ENCODE results near the gene SPESP1. TPM values are rescaled to one million over a fixed set of nuclear protein-coding genes. Genes with fewer than 3 reads are reported as not detected.
A peak's percentile ranks its signal among the peaks of the same experiment; 100 is the strongest.

Gene SPESP1
- polyA plus RNA-seq, 2 of the 4 experiments (the other 2 are of a cell fraction): not detected

- no peaks in the 10 kb centered on the region for H3K9me3 ChIP-seq
- no peak for TF ChIP-seq GATA3 (IDR thresholded peaks at IDR 0.05; ENCODE audit: borderline replicate concordance)
- no peak for TF ChIP-seq ELK1 (IDR thresholded peaks at IDR 0.05; ENCODE audit: low read depth, low read length)
- no peak for TF ChIP-seq BHLHE40 (IDR thresholded peaks at IDR 0.05; ENCODE audit: low read depth, low read length)
- TF ChIP-seq RFX5 (IDR thresholded peaks at IDR 0.05): no peak
- no peak for TF ChIP-seq MAZ (IDR thresholded peaks at IDR 0.05; ENCODE audit: borderline replicate concordance, low read depth, low read length)
- no peak for TF ChIP-seq CHD2 (IDR thresholded peaks at IDR 0.05; ENCODE audit: low read length, partially characterized antibody)
- no peak for TF ChIP-seq TP53 (CRISPR knock-in tag; IDR thresholded peaks at IDR 0.05)
- TF ChIP-seq USF2 (IDR thresholded peaks at IDR 0.05): no peak
- no peak for TF ChIP-seq HOXB5 (CRISPR knock-in tag; IDR thresholded peaks at IDR 0.05)
- no peak for TF ChIP-seq ZSCAN20 (CRISPR knock-in tag; IDR thresholded peaks at IDR 0.05)
- TF ChIP-seq PHF8 (IDR thresholded peaks at IDR 0.05; ENCODE audit: borderline replicate concordance, low read depth): no peak
- no peak for TF ChIP-seq RAD21 (conservative IDR thresholded peaks at IDR 0.05 in 1 of 2, IDR thresholded peaks at IDR 0.05 in 1 of 2)
- TF ChIP-seq TFCP2L1 (CRISPR knock-in tag; IDR thresholded peaks at IDR 0.05): no peak
- TF ChIP-seq KDM1A (IDR thresholded peaks at IDR 0.05; ENCODE audit: low read depth): no peak
- TF ChIP-seq NFE2L2 (conservative IDR thresholded peaks at IDR 0.05; ENCODE audit: low read length): no peak
- TF ChIP-seq KDM5A (IDR thresholded peaks at IDR 0.05): no peak
- TF ChIP-seq FOXS1 (CRISPR knock-in tag; IDR thresholded peaks at IDR 0.05): no peak
- TF ChIP-seq ATOH8 (CRISPR knock-in tag; IDR thresholded peaks at IDR 0.05; ENCODE audit: low read depth): no peak
- TF ChIP-seq HEYL (CRISPR knock-in tag; IDR thresholded peaks at IDR 0.05): no peak
- no peak for TF ChIP-seq SREBF2 (IDR thresholded peaks at IDR 0.05)
- ATAC-seq: no peak
- no peaks in the 10 kb centered on the region for H3K4me1 ChIP-seq
- WGBS (ENCODE audit: missing lambda C conversion rate): 5% methylated on average over 1 of the region's 1 CpG
- no peak for FAIRE-seq
- no peak overlapping the region for H3K4me3 ChIP-seq
- ChIA-PET CTCF (interaction anchor here (1.0 to 4.5 kb wide), 7 partner anchors 10 to 194 kb away, joined by 3 to 32 read pairs (median 4); no protein-coding TSS in a partner anchor), POLR2A (no interaction called here)
- H3K4me2 ChIP-seq: no peak overlapping the region
- no peak overlapping the region for H3K27ac ChIP-seq
- no peak for DNase-seq (ENCODE audit: low read depth in 1 of 2, low spot score in 1 of 2)
Measured at GRCh38 chr15:68897016-68897415, 33.3 kb upstream of the SPESP1 start.

- CTCF ChIA-PET: interaction anchor here (0.6 to 1.7 kb wide), 4 partner anchors 8 to 255 kb away, joined by 3 to 5 read pairs (median 3); no protein-coding TSS in a partner anchor
- ATAC-seq (peak in 1 of 2 experiments; percentile 31; a peak in 1 of 6 replicates), DNase-seq (ENCODE audit: low read depth in 1 of 2, low spot score in 1 of 2) (no peak), FAIRE-seq (peak; percentile 77)
- 22% methylated on average over 3 of the region's 3 CpGs for WGBS (ENCODE audit: missing lambda C conversion rate)
- H3K9me3 ChIP-seq: no peaks in the 10 kb centered on the region
- no peak overlapping the region for H3K4me3 ChIP-seq
- POLR2A ChIA-PET: no interaction called here
- H3K4me1 ChIP-seq: no peaks in the 10 kb centered on the region
- H3K27ac ChIP-seq: no peak overlapping the region
- no peak overlapping the region for H3K4me2 ChIP-seq
- TF ChIP-seq MYC (IDR thresholded peaks at IDR 0.05; ENCODE audit: borderline replicate concordance, low read length) (no peak), GATA3 (IDR thresholded peaks at IDR 0.05; ENCODE audit: borderline replicate concordance) (no peak), RNF2 (IDR thresholded peaks at IDR 0.05; ENCODE audit: borderline replicate concordance, low read depth) (no peak), BCL3 (IDR thresholded peaks at IDR 0.05) (no peak), HDAC2 (IDR thresholded peaks at IDR 0.05) (no peak), ATOH8 (CRISPR knock-in tag; IDR thresholded peaks at IDR 0.05; ENCODE audit: low read depth) (no peak), CTCF (IDR thresholded peaks at IDR 0.05) (no peak), SREBF2 (IDR thresholded peaks at IDR 0.05) (no peak), PBX3 (IDR thresholded peaks at IDR 0.05) (no peak), TFCP2L1 (CRISPR knock-in tag; IDR thresholded peaks at IDR 0.05) (no peak), SMC3 (IDR thresholded peaks at IDR 0.05) (no peak), ZNF302 (CRISPR knock-in tag; IDR thresholded peaks at IDR 0.05) (no peak), ELK1 (IDR thresholded peaks at IDR 0.05; ENCODE audit: low read depth, low read length) (no peak), HOXB13 (CRISPR knock-in tag; IDR thresholded peaks at IDR 0.05; ENCODE audit: low read depth) (no peak)
Measured at GRCh38 chr15:68900027-68900426, 30.3 kb upstream of the SPESP1 start.

All from A549 (cell line).